ENCODE data around the gene MBLAC1. TPM values are rescaled to one million over a fixed set of nuclear protein-coding genes. Genes with fewer than 3 reads are reported as not detected.

The MBLAC1 gene
- total and polyA plus RNA-seq, 9 of the 15 experiments (the other 6 are each of a cell fraction or from before 2014, with no cell fraction given), result 0.03 to 3.1 (median 0.52) TPM

DNA sequence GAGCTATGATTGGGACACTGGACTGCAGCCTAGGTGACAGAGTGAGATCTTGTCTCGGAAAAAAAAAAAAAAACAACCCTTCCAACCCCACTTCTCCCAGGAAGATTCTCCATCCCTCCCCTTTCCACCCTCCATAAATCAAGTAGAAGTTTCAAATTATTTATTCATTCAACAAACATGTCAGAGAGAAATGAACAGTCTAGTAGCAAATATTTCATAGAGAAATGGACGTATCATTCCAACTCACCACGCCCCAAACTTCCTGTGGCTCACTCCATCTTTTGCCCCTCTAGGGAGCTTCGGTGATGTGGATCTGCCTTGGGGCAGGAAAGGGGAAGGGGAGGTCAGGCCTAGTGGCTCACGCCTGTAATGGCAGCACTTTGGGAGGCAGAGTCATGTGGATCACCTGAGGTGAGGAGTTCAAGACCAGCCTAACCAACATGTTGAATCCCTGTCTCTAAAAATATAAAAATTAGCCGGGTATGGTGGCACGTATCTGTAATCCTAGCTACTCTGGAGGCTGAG lies 32.4 kb downstream of the MBLAC1 start (continued):
- TF ChIP-seq PCBP1 (IDR thresholded peaks at IDR 0.05; ENCODE audit: low read depth, low read length, poor library complexity, severe bottlenecking) (no peak), HMGN3 (IDR thresholded peaks at IDR 0.05; ENCODE audit: borderline replicate concordance, extremely low read depth, insufficient read length, low read depth, low read length) (no peak), ARID3B (CRISPR knock-in tag; IDR thresholded peaks at IDR 0.05; ENCODE audit: borderline replicate concordance) (no peak), NR2C1 (IDR thresholded peaks at IDR 0.05) (0 out of 2 replicates have a peak, but pooled peaks have one; percentile 18), NR2C1 (tag; IDR thresholded peaks at IDR 0.05) (no peak), TGIF2 (CRISPR knock-in tag; IDR thresholded peaks at IDR 0.05) (no peak), ZNF347 (CRISPR knock-in tag; IDR thresholded peaks at IDR 0.05; ENCODE audit: low read depth) (no peak), GABPA (tag; conservative IDR thresholded peaks at IDR 0.05; ENCODE audit: low read depth) (no peak), MAFK (IDR thresholded peaks at IDR 0.05; ENCODE audit: low read length) (no peak), ATF6 (CRISPR knock-in tag; IDR thresholded peaks at IDR 0.05) (no peak), RNF219 (CRISPR knock-in tag; IDR thresholded peaks at IDR 0.05) (no peak), TAF1 (IDR thresholded peaks at IDR 0.05; ENCODE audit: control insufficient read depth, extremely low read depth, insufficient read depth, low read length, severe bottlenecking) (no peak), ZNF76 (CRISPR knock-in tag; IDR thresholded peaks at IDR 0.05; ENCODE audit: borderline replicate concordance) (no peak)
- TF ChIP-seq, protein P1, sequence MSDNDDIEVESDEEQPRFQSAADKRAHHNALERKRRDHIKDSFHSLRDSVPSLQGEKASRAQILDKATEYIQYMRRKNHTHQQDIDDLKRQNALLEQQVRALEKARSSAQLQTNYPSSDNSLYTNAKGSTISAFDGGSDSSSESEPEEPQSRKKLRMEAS (CRISPR knock-in tag; IDR thresholded peaks at IDR 0.05), result no peak
- TF ChIP-seq, protein P2, sequence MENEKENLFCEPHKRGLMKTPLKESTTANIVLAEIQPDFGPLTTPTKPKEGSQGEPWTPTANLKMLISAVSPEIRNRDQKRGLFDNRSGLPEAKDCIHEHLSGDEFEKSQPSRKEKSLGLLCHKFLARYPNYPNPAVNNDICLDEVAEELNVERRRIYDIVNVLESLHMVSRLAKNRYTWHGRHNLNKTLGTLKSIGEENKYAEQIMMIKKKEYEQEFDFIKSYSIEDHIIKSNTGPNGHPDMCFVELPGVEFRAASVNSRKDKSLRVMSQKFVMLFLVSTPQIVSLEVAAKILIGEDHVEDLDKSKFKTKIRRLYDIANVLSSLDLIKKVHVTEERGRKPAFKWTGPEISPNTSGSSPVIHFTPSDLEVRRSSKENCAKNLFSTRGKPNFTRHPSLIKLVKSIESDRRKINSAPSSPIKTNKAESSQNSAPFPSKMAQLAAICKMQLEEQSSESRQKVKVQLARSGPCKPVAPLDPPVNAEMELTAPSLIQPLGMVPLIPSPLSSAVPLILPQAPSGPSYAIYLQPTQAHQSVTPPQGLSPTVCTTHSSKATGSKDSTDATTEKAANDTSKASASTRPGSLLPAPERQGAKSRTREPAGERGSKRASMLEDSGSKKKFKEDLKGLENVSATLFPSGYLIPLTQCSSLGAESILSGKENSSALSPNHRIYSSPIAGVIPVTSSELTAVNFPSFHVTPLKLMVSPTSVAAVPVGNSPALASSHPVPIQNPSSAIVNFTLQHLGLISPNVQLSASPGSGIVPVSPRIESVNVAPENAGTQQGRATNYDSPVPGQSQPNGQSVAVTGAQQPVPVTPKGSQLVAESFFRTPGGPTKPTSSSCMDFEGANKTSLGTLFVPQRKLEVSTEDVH (IDR thresholded peaks at IDR 0.05; ENCODE audit: low read depth, partially characterized antibody), result no peak
- TF ChIP-seq, protein P3, sequence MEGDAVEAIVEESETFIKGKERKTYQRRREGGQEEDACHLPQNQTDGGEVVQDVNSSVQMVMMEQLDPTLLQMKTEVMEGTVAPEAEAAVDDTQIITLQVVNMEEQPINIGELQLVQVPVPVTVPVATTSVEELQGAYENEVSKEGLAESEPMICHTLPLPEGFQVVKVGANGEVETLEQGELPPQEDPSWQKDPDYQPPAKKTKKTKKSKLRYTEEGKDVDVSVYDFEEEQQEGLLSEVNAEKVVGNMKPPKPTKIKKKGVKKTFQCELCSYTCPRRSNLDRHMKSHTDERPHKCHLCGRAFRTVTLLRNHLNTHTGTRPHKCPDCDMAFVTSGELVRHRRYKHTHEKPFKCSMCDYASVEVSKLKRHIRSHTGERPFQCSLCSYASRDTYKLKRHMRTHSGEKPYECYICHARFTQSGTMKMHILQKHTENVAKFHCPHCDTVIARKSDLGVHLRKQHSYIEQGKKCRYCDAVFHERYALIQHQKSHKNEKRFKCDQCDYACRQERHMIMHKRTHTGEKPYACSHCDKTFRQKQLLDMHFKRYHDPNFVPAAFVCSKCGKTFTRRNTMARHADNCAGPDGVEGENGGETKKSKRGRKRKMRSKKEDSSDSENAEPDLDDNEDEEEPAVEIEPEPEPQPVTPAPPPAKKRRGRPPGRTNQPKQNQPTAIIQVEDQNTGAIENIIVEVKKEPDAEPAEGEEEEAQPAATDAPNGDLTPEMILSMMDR (IDR thresholded peaks at IDR 0.05 in 2 of 3, conservative IDR thresholded peaks at IDR 0.05 in 1 of 3; ENCODE audit: insufficient read depth in 2 of 3, low read depth in 1 of 3, low read length in 3 of 3), result peak; percentile 11 to 24 (median 18); a peak in 1 of 6 replicates
